HG03378 (cell line): ENCODE results near the gene RNF187.

Source experiments
- ATAC-seq: cut with Tn5 transposase; IDR thresholded peaks from one replicate; pipeline ENCODE4 v1.9.1; 2021; ENCODE audit warnings: mild to moderate bottlenecking, moderate library complexity; ENCODE audit not compliant: unreplicated experiment

RNF187 gene

DNA sequence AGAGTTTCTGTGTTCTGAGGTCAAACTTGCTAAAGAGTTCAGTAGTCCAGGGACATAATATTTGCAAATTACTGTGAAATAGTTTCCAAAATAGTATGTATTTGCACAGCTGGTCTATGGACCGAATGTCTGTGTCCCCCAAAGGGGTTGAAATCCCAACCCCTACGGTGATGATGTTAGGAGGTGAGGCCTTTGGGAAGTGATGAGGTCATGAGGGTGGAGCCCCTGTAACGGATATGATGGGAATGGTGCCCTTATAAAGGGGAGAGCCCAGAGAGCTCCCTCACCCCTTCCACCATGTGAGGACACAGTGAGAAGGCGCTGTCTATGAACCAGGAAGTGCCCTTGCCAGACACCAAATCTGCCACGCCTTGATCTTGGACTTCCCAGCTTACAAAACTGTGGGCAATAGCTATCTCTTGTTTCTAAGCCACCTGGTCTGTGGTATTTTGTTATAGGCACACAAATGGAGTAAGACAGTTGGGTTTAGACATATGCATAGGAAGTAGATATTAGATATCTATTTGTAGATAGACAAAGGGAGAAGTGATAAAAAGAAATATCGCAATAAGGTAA lies 21.7 kb downstream of the RNF187 start:
- no peak for ATAC-seq

DNA sequence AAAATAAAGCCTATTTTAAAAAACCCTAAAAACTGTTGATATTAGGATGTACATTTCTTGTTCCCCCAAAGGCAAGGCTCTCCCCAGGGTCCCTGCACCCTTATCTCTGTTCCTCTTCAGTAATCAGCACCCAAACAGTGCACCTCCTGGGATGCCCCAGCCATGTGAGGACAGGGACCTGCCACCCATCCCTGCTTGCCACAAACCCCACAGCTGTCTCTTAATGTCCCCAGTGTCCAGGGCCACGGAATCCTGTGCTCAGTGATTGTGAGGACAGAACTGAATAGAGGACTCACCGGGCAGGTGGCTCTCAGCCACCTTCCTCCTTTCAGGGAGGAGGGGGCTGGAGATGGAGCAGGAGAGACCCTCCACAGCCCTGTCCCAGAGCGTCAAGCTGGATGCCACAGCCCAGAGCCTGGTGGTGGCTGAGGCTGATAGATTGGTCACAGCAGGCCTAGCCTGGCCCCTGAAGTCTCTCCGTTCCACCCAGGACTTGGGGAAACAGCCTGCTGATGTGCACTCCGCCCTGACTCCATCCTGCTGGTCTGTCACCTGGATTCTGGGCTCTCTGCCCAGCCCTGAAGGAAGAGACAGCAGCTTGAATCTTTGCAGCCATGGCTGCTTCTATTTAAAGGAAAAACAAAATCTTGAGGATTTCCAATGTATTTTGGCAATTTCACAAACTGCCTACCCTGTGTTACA lies 23.1 kb downstream of the RNF187 start:
- no peak for ATAC-seq

DNA sequence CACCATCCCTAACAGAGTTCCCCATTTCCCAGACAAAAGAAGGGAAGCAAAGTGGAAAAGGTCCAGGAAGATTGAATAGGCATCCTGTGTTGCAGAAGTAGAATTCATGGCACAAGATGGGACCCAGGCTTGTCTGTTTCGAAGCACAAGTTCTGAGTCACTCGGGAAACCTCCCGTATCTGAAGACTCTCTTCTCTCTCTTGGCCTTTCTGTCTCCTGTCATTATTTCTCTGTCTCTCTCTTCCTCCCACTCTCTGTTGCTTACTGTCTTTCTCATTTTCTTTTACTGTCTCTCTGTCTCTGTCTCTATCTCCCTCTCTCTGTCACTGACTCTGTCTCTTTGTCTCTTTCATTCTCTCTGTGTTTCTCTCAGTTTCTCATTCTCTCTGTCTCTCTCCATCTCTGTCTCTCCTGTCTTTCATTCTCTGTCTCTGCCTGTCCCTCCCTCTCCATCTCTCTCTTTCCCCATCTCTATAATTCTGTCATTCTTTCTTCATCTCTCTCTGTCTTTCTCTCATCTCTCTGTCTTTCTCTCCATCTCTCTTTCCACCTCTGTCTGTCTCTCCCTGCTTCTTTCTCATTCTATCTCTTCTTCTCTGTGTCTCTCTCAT lies 23.7 kb downstream of the RNF187 start:
- no peak for ATAC-seq

DNA sequence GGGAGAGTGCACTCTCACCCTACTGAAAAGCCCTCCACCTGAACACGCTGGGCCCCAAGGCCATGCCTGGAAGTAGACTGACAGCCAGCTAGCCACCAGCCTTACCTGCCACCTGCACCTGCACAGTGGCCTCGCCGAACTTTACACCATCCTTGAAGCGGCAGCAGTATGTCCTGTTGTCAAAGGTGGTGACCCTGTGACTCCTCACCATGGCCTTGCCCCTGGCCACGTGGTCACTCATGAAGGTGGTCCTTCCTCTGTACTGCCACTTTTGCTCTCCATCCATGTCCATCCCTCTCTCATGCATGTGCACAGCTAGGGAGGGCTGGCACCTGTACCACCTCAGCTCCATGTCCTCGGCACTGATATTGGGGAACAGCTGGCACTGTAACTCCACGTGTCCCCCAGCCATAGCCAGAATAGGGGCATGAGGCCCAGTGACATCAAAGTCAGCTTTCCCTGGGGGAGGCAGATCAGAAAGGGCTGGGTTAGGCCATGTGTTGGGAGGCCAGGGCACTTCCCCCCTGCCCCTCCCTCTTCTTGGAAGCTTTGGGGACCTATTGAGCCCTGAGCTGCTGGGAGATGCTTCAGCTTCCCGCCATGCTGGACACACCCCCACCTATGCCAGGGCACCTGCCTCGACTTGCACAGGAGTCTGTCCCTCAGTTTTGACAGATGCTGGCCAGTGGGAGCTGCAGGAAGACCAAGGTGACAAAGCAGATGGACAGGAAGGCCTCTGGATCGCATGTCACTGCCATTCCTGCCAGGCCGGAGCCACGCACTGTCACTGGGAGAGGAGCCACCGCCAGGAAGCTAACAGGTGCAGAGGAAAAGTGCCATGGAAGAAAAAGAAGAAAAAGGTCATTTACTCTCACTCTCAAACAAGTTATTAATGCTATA lies 24.6 kb downstream of the RNF187 start:
- ATAC-seq = no peak

DNA sequence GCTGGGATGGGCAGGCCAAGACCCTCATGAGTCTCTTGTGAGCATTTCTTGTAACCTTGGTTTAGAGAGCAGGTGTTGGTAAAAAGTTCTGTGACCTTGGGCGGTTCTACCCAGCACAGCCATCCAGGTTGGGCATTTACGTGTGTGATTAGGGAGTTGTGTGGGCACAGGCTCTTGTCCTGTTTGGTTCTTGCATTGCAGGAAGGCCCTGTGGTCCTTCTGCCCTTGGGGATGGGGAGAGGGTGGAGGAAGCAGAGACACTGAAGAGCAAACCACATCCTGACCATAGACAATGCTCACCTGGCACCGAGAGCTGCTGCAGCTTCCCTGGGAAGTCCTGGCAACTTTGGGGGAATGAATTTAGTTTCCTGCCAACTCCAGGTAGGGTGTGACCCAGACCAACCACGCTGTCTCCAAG lies 25.6 kb downstream of the RNF187 start:
- no peak for ATAC-seq

DNA sequence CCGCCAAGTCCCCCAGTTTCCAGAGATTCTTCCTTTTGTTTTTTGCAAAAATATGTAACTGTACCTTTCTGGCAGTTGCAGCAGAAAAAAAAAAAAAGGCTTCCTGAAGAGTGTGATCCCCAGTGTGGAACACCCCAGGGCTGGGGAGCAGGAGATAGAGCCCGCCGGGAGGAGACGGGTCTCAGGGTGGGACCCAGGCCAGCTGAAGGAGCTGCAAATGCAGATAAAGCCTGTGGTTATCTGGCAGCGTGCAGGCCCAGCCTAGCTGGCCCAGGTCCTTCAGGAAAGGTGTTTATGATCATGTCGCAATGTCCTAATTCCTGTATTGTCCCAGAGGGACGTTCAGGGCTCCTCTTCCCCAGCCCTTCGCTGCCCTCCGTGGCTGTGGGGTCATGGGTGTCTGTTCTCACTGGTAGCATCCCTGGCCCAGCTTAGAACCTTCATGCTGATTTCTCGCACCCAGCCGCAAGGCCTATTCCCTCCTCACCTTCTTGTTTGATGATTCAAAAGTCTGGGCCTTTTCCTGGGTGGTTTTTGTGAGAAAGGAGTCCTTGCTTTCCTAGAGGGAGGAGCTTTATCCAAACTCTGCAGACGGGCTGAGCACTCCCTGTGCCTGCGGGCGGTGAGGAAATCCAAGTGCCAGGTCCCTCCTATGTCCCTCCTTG lies 26.2 kb downstream of the RNF187 start:
- ATAC-seq = no peak

DNA sequence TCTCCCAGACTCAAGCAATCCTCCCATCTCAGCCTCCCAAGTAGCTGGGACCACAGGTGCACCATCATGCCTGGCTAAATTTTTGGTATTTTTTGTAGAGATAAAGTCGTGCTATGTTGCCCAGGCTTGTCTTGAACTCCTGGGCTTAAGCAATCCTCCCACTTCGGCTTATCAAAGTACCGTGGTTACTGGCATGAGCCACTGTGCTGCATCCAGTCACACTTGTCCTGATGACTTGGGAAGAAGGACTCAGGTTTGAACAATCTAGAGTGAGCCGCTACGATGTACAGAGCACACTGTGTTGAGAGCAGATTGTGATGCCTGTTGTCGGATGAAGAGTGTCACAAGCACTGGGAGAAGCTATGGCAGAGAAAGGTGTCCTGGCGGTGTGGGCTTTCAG lies 27.2 kb downstream of the RNF187 start:
- ATAC-seq = no peak

DNA sequence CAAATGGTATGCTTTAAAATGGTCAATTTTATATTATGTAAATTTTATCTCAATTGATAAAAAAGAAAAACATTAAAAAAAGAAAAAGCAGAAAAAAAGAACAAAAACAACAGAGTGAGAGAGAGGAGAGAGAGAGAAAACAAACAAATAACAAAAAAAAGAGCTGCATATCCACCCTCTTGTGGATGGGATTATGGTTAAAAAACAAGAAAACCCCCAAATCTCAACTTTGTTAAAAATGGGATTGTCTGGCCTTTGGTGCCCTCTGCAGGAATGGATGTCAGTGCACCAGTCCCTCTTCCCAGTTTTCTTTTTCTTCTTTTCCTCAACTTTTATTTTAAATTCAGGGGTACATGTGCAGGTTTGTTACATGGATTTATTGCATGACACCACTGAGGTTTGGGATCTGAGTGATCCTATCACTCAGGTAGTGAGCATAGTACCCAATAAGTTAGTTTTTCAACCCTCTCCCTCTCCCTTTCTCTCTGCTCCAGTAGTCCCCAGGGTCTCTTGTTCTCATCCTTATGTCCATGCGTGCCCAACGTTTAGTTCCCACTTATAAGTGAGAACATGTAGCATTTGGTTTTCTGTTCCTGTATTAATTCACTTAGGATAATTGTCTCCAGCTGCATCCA lies 28.1 kb downstream of the RNF187 start:
- ATAC-seq = no peak

DNA sequence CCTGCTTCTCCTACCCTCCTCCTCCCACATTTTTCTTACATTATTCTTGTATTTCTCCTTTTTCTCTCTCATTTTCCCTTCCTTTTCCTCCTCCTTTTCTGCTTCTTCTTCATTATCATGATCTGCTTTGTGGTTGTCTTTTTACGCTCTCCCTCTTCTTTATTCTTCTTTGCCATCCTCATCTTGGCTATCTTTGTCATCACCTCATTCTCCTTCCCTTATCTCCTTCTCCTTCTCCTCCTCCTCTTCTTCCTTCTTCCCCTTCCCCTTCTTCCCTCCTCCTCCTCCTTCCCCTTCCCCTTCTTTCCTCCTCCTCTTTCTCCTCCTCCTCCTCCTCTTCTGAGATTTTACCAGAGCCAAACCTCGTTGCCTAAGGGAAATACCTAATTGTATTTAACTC lies 30.5 kb downstream of the RNF187 start:
- no peak for ATAC-seq

DNA sequence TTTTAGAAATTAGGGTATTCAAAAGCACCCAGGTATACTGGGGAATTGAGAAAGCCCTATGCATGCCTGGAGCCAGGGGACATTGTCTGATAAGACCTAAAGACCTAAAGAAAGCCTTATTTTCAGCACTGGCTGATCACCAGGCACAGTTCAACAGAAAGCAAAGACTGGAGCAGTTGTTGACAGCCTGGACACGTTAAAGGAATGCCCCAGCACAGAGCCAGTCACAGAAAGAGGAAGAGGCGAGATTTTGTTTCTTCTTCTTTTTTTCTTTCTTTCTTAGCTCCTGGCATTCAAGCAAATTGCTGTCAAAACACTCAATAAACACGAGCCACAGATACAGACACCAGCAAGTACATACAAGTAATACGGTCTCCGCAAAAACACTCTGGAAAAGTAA lies 40.4 kb downstream of the RNF187 start:
- ATAC-seq = no peak

DNA sequence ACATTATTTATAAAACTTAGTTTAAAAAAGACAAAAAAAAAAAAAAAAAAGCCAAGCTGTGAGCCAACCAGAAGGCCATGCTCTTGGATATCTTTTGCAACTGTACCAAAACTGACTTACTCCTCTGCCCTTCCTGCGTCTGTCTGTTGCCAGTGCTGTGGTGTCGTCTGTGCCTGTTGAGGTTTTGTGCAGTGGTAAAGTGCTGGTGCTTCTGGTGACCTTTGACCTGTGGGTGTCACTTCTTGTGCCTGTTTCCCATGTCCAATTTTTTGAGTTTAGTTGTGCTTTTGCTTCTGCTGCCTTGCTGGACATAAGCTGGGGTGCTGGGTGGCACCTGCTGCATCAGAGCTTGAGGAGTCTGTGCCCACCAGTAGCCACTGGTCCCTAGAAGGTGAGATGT lies 41.4 kb downstream of the RNF187 start:
- no peak for ATAC-seq

DNA sequence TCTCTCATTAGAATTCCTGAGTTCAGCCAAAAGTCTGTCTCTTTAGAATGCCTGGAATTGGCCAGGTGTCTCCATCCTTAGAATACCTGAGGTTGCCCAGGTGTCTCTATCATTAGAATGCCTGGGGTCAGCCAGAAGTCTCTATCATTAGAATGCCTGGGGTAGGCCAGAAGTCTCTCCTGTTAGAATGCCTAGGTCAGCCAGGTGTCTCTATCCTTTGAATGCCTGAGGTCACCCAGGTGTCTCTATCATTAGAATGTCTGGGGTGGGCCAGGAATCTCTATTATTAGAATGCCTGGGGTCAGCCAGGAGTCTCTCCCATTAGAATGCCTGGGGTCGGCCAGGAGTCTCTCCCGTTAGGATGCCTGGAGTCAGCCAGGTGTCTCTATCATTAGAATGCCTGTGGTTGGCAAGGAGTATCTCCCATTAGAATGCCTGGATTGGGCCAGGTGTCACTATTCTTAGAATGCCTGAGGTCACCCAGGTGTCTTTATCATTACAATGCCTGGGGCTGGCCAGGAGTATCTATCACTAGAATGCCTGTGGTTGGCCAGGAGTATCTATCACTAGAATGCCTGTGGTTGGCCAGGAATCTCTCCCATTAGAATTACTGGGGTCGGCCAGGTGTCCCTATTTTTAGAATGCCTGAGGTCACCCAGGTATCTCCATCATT lies 43.0 kb downstream of the RNF187 start:
- ATAC-seq = no peak

DNA sequence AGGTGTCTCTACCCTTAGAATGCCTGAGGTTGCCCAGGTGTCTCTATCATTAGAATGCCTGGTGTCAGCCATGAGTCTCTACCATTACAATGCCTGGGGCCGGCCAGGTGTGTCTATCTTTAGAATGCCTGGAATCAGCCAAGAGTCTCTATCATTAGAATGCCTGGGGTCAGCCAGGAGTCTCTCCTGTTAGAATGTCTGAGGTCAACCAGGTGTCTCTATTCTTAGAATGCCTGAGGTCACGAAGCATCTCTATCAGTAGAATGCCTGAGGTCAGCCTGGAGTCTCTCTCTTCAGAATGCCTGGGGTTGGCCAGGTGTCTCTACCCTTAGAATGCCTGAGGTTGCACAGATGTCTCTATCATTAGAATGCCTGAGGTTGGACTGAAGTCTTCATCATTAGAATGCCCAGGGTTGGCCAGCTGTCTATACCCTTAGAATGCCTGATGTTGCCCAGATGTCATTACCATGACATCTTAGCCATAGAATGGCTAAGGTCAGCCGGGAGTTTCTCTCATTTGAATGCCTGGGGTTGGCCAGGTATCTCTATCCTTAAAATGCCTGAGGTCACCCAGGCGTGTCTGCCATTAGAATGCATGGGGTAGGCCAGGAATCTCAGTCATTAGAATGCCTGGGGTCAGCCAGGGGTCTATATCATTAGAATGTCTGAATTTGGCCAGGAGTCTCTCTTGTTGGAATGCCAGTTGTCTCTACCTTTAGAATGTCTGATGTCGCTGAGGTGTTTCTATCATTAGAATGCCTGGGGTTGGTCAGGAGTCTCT lies 44.0 kb downstream of the RNF187 start:
- no peak for ATAC-seq

DNA sequence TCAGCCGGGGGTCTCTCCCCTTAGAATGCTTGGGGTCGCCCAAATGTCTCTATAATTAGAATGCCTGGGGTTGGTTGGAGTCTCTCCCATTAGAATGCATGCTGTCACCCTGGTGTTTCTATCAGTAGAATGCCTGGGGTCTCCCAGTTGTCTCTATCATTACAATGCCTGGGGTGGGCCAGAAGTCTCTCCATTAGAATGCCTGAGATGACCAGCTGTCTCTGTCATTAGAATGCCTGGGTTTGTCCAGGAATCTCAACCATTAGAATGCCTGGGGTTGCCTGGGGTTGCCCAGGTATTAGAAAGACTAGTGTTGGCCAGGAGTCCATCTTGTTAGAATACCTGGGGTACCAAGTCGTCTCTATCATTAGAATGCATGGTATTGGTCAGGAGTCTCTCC lies 51.6 kb downstream of the RNF187 start:
- ATAC-seq = no peak

DNA sequence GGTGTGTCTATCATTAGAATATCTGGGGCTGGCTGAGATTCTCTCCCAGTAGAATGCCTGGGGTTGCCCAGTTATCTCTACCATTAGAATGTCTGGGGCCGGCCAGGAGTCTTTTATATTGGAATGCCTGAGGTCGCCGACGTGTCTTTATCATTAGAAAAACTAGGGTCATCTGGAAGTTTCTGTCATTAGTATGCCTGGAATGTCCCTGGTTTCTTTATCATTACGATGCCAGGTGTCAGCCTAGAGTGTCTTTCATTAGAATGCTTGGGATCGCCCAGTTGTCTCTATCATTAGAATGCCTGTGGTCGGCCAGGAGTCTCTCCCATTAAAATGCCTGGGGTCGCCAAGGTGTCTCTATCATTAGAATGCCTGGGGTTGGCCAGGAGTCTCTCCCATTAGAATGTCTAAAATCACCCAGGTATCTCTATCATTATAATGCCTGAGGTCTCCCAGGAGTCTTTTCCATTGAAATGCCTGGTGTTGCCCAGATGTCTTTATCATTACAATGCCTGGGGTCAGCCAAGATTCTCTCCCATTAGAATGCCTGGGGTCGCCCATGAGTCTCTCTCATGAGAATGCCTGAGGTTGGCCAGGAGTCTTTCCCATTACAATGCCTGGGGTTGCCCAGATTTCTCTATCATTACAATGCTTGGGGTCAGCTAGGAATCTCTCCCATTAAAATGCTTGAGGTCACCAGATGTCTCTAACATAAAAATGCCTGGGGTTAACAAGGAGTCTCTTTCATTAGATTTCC lies 53.2 kb downstream of the RNF187 start:
- ATAC-seq = no peak

DNA sequence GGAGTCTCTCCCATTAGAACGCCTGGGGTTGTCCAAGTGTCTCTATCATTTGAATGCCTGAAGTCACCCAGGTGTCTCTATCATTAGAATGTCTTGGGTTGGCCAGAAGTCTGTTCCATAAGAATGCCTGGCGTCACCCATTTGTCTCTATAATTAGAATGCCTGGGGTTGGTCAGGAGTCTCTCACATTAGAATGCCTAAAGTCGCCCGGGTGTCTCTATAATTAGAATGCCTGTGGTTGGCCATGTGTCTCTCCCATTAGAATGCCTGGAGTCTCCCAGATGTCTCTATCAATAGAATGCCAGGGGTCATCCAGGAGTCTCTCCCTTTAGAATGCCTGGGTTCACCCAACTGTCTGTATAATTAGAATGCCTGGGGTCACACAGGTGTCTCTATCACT lies 54.5 kb downstream of the RNF187 start:
- ATAC-seq = no peak

DNA sequence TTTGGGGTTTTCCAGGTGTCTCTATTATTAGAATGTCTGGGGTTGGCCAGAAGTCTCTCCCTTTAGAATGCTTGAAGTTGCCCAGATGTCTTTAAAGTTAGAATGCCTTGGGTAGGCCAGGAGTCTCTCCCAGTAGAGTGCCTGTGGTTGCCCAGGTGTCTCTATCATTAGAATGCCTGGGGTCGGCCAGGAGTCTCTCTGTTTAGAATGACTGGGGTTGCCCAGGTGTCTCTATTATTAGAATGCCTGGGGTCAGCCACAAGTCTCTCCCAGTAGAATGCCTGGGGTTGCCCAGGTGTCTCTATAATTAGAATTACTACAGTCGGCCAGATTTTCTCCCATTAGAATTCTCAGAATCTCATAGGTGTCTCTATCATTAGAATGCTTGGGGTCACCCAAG lies 55.2 kb downstream of the RNF187 start:
- ATAC-seq = no peak

DNA sequence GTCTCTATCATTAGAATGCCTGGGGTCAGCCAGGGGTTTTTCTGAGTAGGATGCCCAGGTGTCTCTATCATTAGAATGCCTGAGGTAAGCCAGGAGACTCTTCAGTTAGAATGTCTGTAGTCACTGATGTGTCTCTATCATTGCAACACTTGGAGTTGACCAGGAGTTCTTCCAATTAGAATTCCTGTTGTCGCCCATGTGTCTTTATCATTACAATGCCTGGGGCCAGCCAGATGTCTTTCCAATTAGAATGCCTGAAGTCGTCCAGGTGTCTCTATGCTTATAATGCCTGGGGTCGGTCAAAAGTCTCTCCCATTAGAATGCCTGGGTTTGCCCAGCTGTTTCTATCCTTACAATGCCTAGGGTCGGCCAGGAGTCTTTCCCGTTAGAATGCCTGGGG lies 55.8 kb downstream of the RNF187 start:
- ATAC-seq = no peak

DNA sequence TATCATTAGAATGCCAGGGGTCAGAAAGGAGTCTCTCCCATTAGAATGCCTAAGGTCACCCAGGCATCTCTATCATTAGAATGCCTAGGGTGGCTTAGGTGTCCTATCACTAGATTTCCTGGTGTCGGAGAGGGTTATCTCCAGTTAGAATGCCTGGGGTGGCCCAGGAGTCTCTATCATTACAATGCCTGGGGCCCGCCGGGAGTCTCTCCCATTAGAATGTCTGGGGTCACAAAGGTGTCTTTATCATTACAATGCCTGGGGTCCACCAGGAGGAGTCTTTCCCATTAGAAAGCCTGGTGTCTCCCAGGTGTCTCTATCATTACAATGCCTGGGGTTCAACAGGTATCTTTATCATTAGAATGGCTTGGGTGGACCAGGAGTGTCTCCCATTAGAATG lies 56.2 kb downstream of the RNF187 start:
- no peak for ATAC-seq
